ENCODE measurements around the gene TRPM6. TPM values are rescaled to one million over a fixed set of nuclear protein-coding genes. Genes with fewer than 3 reads are reported as not detected.

The TRPM6 gene
- total RNA-seq, 4 donors from 2014 or later, result 1.1 to 3.9 (median 1.6) TPM

DNA sequence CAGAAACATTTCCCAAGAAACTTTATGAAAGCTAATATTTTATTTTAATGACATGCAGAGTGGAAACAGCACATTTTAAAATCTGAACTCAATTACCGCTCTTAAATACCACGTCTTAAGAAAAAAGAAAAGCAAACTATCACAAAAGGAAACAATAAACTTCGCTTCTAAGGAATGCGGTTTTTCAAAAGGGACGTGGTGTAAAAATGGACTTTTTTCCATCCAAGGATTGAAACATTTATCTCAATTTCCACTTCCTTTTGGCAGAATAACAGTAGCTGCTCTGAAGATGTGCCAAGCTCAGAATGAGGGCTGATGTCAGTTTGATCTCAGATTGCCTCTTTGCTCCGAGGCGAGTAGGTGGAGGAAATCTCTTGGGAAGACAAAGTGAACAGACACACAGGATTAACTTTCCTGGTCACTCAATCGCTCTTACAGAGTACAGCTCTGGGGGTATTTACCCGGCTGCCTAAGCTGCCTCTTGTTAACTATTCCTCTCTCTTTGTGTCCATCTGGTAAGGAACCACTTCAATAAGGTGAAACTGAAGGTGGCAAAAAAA lies 158.5 kb downstream of the TRPM6 start:
- DNase-seq (ENCODE audit: low spot score) (no peak), ATAC-seq (ENCODE audit: low FRiP score) (no peak)
- TF ChIP-seq CTCF (IDR thresholded peaks at IDR 0.05), result no peak

DNA sequence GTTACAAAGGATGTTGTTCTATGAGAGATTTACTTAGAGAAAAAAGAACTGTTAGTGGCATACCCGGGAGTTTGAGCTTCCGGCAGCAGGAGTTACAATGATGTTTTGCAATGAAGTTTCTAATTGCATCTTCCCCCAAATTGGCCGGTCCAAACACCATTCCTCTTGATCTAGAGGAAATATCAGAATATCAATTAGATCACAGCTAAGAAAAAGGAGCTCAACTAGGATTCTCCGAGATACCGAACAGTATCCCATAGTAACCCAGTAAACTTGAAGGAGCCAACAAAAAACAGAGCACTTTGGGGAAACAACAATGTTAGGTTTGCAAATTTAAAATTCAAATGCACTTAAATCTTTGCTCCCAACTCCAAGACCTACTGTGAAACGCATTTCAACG lies 159.5 kb downstream of the TRPM6 start:
- TF ChIP-seq CTCF (IDR thresholded peaks at IDR 0.05), result no peak
- ATAC-seq (ENCODE audit: low FRiP score), result no peak
- DNase-seq (ENCODE audit: low spot score), result no peak

- DNase-seq (ENCODE audit: low spot score), result no peak
- TF ChIP-seq CTCF (IDR thresholded peaks at IDR 0.05), result no peak
- ATAC-seq (ENCODE audit: low FRiP score), result no peak
Measured at GRCh38 chr9:74726581-74726980, 161.1 kb downstream of the TRPM6 start.

GRCh38 chr9:74724317-74724716 lies 163.4 kb downstream of the TRPM6 start:
- ATAC-seq (ENCODE audit: low FRiP score), result peak; percentile 22

DNA sequence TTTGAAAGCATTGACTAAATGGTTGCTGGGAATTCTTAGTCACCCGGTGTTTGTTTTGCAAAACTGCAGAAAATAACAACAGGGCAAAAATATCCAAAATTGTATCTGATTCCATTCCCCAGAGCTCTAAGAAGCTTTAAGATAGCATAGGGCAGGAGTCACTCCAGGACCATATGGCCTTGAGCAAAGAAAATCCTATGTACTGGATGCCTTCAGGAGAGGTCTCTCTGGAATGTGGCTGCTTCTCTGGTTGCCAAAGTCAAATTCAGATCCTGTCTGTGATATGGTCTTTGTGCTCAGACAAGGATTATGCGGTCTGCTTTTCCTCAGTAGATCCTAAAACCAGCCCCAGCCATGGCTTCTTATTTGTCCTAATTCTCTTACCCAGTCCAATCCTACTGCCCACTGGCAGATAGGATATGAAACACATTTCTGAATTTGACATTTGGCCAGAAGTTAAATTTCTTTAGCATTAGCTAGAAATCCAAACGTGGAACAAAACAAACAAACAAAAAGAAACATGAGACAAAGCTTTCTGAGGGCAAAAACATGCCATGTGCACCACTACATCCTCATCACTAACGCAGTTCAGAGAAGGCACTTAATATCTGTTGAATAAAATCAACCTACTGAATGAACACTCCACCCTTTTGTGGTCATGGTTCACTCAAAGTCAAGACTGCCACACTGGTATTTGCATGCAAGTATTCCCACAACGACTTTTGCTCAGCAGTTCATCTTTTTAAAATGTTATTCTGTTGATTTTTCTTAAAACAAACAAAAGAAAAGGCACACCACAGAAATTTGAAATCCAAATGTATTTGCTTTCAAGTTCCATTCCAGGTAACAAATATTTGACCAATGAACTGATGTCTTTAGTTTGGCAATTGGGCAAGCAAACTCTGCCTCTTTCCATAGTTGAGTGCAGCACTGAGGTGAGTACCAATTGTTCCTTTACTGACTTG lies 165.7 kb downstream of the TRPM6 start:
- DNase-seq (ENCODE audit: low spot score), result no peak
- ATAC-seq (ENCODE audit: low FRiP score), result no peak
- no peak for TF ChIP-seq CTCF (IDR thresholded peaks at IDR 0.05)

More at GRCh38 chr9:74724317-74724716, 163.4 kb downstream of the TRPM6 start:
- no peak for TF ChIP-seq CTCF (IDR thresholded peaks at IDR 0.05)
- no peak for DNase-seq (ENCODE audit: low spot score)

GRCh38 chr9:74719306-74719705 lies 168.4 kb downstream of the TRPM6 start:
- DNase-seq (ENCODE audit: low spot score) (no peak), ATAC-seq (ENCODE audit: low FRiP score) (no peak)
- no peak for TF ChIP-seq CTCF (IDR thresholded peaks at IDR 0.05)
